Measurements from ENCODE around the gene CA10.

Gene CA10

DNA sequence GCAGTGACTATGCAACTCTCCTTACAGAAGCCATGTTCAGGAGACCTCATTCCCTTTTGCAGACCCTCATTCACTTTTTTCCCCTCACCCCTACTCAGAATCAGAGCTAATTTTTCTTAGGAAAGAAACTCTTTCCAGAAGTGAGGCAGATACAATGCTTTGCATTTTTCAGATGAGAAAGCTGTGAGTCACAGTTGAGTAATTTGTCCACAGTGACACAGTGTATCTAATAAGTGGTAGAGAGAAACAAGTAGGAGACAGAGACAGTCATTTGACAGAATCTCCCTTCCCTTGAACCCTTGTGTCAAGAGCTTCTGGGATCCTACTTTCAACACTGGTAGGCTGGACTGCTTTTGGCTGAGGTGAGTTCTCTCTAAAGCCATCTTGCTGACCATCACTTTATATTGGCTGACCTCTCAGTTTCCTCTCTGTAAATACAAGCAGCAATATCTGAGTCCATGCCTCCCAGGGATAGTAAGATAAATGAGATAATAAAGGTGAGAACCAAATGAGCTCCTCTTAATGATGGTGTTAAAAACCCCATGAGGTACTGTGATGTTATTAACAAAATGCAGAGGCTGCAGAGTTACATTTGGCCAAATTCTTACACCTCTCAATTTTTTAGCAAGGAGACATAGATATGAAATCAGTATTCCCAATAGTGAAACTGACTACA, 130.8 kb downstream of the CA10 start:
- no peaks in the 10 kb centered on the region for H3K4me1 ChIP-seq (ENCODE audit: insufficient read depth, low read length, severe bottlenecking)
- TF ChIP-seq EZH2 (IDR thresholded peaks at IDR 0.05; ENCODE audit: borderline replicate concordance, low read length) = no peak
- TF ChIP-seq, protein P1, sequence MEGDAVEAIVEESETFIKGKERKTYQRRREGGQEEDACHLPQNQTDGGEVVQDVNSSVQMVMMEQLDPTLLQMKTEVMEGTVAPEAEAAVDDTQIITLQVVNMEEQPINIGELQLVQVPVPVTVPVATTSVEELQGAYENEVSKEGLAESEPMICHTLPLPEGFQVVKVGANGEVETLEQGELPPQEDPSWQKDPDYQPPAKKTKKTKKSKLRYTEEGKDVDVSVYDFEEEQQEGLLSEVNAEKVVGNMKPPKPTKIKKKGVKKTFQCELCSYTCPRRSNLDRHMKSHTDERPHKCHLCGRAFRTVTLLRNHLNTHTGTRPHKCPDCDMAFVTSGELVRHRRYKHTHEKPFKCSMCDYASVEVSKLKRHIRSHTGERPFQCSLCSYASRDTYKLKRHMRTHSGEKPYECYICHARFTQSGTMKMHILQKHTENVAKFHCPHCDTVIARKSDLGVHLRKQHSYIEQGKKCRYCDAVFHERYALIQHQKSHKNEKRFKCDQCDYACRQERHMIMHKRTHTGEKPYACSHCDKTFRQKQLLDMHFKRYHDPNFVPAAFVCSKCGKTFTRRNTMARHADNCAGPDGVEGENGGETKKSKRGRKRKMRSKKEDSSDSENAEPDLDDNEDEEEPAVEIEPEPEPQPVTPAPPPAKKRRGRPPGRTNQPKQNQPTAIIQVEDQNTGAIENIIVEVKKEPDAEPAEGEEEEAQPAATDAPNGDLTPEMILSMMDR (IDR thresholded peaks at IDR 0.05; ENCODE audit: low read length) = no peak
- H3K27ac ChIP-seq (ENCODE audit: low read depth, low read length, poor library complexity, severe bottlenecking) = no peak overlapping the region
- no peak overlapping the region for H3K4me2 ChIP-seq (ENCODE audit: low read length)
- no peak overlapping the region for H3K4me3 ChIP-seq (ENCODE audit: low read depth, low read length, poor library complexity, severe bottlenecking)
- no peaks in the 10 kb centered on the region for H3K27me3 ChIP-seq (ENCODE audit: insufficient read depth, low read length)
- no peaks in the 10 kb centered on the region for H3K36me3 ChIP-seq (ENCODE audit: insufficient read depth, low read length)
- no peaks in the 10 kb centered on the region for H3K79me2 ChIP-seq (ENCODE audit: insufficient read depth, low read length)
- no peak overlapping the region for H3K9ac ChIP-seq (ENCODE audit: low read length)
- no peaks in the 10 kb centered on the region for H4K20me1 ChIP-seq (ENCODE audit: insufficient read depth, low read length)
- H3K9me3 ChIP-seq (ENCODE audit: low read length) = no peaks in the 10 kb centered on the region
- H3K9me2 ChIP-seq (ENCODE audit: low read depth, low read length) = no peaks in the 10 kb centered on the region
- H2AFZ ChIP-seq (ENCODE audit: low read length) = no peak overlapping the region
- H3F3A ChIP-seq (ENCODE audit: insufficient read depth, low read length) = no peaks in the 10 kb centered on the region

DNA sequence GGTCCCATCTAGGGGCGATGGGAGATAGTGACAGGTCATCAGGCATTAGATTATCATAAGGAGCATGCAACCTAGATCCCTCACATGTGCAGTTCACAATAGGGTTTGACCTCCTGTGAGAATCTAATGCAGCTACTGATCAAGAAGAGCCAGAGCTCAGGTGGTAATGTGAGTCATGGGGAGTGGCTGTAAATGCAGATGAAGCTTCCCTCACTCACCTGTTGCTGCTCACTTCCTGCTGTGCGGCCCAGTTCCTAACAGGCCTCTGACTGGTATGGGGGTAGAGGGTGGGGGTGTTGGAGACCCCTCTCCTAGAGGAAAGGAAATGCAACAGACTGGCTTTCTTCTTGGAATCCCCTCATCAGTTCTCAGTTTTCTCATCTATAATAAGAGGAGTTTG, 131.4 kb downstream of the CA10 start:
- no peaks in the 10 kb centered on the region for H3K9me2 ChIP-seq (ENCODE audit: low read depth, low read length)
- no peaks in the 10 kb centered on the region for H3K27me3 ChIP-seq (ENCODE audit: insufficient read depth, low read length)
- H3K4me1 ChIP-seq (ENCODE audit: insufficient read depth, low read length, severe bottlenecking) = no peaks in the 10 kb centered on the region
- no peaks in the 10 kb centered on the region for H3F3A ChIP-seq (ENCODE audit: insufficient read depth, low read length)
- H3K9me3 ChIP-seq (ENCODE audit: low read length) = no peaks in the 10 kb centered on the region
- H2AFZ ChIP-seq (ENCODE audit: low read length) = no peak overlapping the region
- no peak overlapping the region for H3K27ac ChIP-seq (ENCODE audit: low read depth, low read length, poor library complexity, severe bottlenecking)
- H3K4me2 ChIP-seq (ENCODE audit: low read length) = no peak overlapping the region
- no peak overlapping the region for H3K4me3 ChIP-seq (ENCODE audit: low read depth, low read length, poor library complexity, severe bottlenecking)
- H4K20me1 ChIP-seq (ENCODE audit: insufficient read depth, low read length) = no peaks in the 10 kb centered on the region
- H3K36me3 ChIP-seq (ENCODE audit: insufficient read depth, low read length) = no peaks in the 10 kb centered on the region
- TF ChIP-seq, protein P1 (IDR thresholded peaks at IDR 0.05; ENCODE audit: low read length) = no peak
- no peak for TF ChIP-seq EZH2 (IDR thresholded peaks at IDR 0.05; ENCODE audit: borderline replicate concordance, low read length)
- H3K9ac ChIP-seq (ENCODE audit: low read length) = no peak overlapping the region
- no peaks in the 10 kb centered on the region for H3K79me2 ChIP-seq (ENCODE audit: insufficient read depth, low read length)

DNA sequence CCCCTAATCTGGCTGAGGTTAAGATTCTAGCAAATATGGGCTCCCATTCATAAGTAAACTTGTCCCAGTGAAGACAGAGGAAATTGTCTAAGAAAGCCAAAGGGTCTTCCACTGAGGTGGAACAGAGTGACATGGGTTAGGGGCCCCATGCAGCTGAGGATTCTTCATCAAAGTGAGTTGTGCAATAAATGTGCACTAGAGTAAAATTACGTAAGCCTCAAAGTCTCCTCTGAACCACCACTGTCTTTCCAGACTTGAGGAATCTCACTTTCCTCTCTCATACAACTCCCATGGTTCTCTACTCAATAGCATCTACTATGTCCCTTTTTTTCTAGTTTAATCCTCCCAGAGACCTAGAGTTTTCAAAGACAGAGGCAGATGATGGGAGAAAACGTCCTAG, 132.4 kb downstream of the CA10 start:
- H3F3A ChIP-seq (ENCODE audit: insufficient read depth, low read length) = no peaks in the 10 kb centered on the region
- H3K9me3 ChIP-seq (ENCODE audit: low read length) = no peaks in the 10 kb centered on the region
- no peaks in the 10 kb centered on the region for H3K79me2 ChIP-seq (ENCODE audit: insufficient read depth, low read length)
- H2AFZ ChIP-seq (ENCODE audit: low read length) = no peak overlapping the region
- no peak overlapping the region for H3K4me3 ChIP-seq (ENCODE audit: low read depth, low read length, poor library complexity, severe bottlenecking)
- H4K20me1 ChIP-seq (ENCODE audit: insufficient read depth, low read length) = no peaks in the 10 kb centered on the region
- H3K9ac ChIP-seq (ENCODE audit: low read length) = no peak overlapping the region
- H3K4me2 ChIP-seq (ENCODE audit: low read length) = no peak overlapping the region
- TF ChIP-seq, protein P1 (IDR thresholded peaks at IDR 0.05; ENCODE audit: low read length) = no peak
- TF ChIP-seq EZH2 (IDR thresholded peaks at IDR 0.05; ENCODE audit: borderline replicate concordance, low read length) = no peak
- no peaks in the 10 kb centered on the region for H3K27me3 ChIP-seq (ENCODE audit: insufficient read depth, low read length)
- H3K9me2 ChIP-seq (ENCODE audit: low read depth, low read length) = no peaks in the 10 kb centered on the region
- no peaks in the 10 kb centered on the region for H3K4me1 ChIP-seq (ENCODE audit: insufficient read depth, low read length, severe bottlenecking)
- no peaks in the 10 kb centered on the region for H3K36me3 ChIP-seq (ENCODE audit: insufficient read depth, low read length)
- no peak overlapping the region for H3K27ac ChIP-seq (ENCODE audit: low read depth, low read length, poor library complexity, severe bottlenecking)
